ENCODE measurements around the gene ZNF391. TPM values are rescaled to one million over a fixed set of nuclear protein-coding genes. Genes with fewer than 3 reads are reported as not detected.
"Not testable (repeated sequence)": the region's sequence is repeated elsewhere in the genome, so short reads cannot be mapped to it uniquely, and the experiment has no call there.

ZNF391 gene
- 1 to 10 TPM; 3.6 to 3.8 TPM for total RNA-seq

DNA sequence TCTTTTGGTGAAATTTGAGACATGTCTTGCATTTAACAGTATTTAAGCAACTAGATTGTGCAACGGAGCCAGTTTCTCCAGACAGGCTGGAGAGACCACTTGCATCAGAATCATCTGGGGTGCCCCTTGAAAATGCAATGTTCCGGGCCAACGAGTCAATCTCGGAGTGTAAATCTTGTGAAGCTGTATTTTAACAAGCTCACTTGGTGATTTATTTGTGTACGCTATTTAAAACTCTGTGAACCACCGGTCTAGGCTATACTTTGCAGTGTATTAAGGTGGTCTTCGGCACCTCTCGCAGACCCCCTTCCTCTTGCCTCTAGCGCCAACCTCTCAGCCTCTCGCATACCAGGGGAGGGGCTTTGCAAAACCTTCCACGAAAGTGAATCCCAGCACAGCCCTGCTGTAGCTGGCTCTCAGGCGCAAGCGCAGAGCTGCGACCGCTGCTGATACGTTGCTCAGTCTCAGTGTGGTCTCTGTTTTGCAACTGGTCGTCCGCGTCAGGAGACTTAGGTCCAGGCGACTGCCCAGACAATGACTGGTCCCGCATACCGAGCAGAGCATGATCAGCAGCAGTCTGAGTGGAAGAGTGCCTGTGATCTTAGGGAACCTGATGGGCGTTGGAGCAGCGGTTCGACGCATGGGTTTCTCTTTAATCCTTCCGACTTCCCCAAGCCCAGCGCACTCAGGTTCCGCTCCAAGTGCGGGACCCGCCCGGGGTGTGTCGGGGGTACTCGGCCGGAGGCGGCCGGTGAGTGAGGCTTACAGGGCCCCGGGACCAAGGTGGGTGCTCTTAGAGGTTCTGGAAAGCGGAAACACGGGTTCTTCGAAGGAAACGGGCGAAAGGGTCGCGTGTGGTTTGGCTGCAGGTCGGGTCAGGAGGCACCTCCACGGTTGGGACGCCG, at the start of gene ZNF391:
TSS of gene ZNF391 (plus strand) at position 467 of the 905 bp plus-strand sequence. CDS start 11,612 bp downstream, outside the sequence.
- ChIA-PET POLR2A (interaction anchor here (0.6 kb wide), 1 partner anchor 305 kb away, joined by 6 read pairs; no protein-coding TSS in a partner anchor), CTCF (interaction anchor here (0.6 kb wide), 1 partner anchor 1429 kb away, joined by 3 read pairs; no protein-coding TSS in a partner anchor)

DNA sequence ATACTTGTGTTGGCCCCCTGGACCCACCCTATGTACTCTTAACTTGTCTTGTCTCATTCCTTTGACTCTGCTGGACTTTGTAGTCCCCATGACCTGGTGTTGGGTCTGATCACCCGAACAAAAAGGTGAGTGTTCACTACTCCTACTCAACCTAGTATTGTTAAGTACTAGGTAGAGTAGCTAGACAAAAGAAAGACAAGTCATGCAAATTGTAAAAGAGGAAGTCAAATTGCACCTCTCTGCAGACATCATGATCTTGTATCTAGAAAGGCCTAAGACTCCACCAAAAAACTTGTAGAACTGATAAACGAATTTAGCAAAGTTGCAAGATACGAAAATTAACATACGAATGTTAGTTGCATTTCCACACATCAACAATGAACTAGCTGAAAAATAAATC, 35.7 kb upstream of the ZNF391 start:
- POLR2A ChIA-PET: no interaction called here
- CTCF ChIA-PET: no interaction called here

DNA sequence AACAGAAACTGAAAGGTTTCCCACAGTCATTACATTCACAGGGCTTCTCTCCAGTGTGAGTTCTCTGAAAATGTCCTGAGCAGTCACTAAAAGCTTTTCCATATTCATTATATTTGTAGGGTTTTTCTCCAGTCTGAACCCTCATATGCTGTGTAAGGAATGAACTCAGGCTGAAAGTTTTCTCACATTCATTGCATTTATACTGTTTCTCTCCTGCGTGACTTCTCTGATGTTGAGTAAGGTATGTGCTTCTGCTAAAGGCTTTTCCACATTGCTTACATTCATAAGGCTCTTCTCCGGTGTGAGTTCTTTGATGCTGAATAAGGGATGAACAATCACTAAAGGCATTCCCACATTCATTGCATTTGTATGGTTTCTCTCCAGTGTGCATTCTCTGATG, 29.8 kb upstream of the ZNF391 start:
- POLR2A ChIA-PET: no interaction called here
- CTCF ChIA-PET: no interaction called here

DNA sequence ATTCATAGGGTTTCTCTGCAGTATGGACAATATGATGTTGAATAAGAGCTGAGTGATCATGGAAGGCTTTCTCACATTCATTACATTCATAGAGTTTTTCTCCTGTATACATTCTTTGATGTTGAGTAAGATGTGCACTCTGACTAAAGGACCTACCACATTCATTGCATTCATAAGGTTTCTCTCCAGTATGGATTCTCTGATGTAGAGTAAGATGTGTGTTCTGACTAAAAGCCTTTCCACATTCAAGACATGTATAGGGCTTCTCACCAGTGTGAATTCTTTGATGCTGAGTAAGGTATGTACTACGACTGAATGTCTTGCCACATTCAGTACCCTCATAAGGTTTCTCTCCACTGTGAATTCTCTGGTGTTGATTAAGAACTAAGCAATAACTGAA, 29.3 kb upstream of the ZNF391 start:
- POLR2A ChIA-PET: no interaction called here

DNA sequence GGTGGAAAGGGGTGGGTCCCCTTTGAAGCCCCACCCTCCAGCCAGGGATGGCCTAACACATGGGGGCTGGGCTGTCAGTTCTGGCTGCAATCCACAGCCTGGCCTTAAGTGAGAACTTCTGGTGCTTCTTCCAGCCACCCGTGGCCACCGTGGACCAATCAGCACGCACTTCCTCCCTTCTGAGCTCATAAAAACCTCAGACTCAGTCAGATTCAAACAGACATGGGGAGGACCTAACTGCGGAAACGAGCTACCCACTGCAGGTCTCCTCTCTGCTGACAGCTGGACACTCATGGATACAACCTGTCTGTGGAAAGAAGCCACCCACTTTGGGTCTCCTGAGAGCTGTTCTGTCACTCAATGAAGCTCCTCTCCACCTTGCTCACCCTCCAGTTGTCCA, 20.4 kb upstream of the ZNF391 start:
- ChIA-PET CTCF (no interaction called here), POLR2A (no interaction called here)

More for the DNA sequence above, 29.3 kb upstream of the ZNF391 start:
- CTCF ChIA-PET: no interaction called here

DNA sequence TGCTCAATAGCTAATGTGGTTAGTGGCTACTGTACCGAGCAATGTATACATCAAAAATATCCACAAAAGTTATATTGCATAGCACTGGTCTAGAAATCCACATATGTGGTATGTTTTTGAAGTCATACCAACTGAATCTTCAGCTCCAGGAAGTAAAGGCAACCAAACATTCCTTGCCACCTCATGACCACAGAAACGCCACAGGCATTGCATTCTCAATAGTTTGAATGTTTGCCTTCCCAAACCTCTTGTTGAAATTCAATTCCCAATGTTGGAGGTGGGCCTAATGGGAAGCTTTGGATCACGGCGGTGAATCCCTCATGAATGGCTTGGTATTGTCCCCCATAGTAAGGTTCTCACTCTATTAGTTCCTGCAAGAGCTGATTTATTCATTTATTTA, 18.2 kb upstream of the ZNF391 start:
- POLR2A ChIA-PET: no interaction called here

DNA sequence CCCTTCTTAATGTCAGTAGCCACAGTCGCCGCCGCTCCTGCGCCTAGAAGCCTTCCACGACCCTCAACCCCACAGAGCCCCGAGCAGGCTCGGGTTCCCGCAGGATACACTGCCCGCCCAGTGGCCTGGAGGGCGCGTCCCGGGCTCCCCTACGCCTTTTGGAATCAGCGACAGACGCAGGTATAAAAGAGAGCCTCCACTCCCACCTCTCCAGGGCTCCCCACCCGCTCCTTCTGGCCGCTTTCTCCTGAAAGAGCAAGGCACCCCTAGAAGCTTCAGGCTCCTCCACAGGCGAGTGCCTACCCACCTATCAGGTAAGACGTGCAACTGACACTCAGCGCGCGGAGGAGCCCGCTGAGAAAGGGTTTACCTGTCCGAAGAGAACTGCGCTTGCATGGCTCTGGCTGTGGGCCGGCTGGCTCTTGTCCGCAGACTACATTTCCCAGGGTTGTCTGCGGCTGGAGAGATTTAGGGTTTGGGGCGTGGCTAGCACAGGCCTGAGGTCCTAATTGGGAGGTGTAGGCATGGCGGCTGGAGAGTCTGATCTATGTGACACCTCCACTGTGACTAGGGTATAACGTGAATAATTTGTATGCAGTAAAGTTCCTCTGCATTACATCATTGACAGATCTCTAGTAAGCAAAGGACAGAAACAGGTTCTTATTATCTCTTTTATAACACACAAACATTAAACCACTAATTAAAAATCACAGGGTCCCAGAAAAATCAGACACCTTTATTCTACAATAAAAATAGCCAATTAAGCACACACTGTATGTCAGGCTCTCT, 13.5 kb upstream of the ZNF391 start:
- POLR2A ChIA-PET: no interaction called here

More for the DNA sequence above, 18.2 kb upstream of the ZNF391 start:
- CTCF ChIA-PET: no interaction called here

DNA sequence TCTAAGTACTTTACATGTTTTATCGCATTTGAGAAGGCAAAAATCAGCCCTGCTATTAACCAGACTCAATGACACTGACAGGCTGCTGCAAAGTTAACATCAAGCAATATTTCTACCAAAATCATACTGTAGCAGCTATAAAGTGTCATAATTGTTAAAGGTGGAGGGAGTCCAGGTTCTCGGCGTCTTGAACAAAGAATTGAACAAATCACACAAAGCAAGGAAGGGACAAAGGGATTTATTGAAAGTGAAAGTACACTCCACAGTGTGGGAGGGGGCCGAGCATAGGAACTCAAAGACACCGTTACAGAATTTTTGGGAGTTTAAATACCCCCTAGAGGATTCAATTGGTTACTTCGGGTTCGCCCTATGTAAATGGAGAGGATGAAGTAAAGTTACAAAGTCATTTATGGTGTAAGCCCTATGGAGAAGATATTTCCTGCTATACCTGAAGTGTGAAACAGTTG, 12.9 kb upstream of the ZNF391 start:
- CTCF ChIA-PET: no interaction called here
- POLR2A ChIA-PET: no interaction called here

More for the DNA sequence above, 13.5 kb upstream of the ZNF391 start:
- CTCF ChIA-PET: interaction anchor here (0.6 to 0.7 kb wide), 2 partner anchors 31 to 108 kb away, joined by 3 to 4 read pairs; no protein-coding TSS in a partner anchor

DNA sequence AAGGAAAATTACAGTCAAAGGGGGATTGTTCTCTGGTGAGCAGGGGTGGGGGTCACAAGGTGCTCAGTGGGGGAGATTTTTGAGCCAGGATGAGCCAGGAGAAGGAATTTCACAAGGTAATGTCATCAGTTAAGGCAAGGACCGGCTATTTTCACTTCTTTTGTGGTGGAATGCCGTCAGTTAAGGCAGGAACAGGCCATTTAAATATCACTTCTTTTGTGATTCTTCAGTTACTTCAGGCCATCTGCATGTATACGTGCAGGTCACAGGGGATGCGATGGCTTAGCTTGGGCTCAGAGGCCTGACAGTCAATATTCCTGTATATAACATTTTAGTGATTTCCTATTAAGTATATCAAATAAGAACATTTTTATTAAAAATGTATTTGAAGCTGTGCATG, 10.2 kb upstream of the ZNF391 start:
- CTCF ChIA-PET: not testable (repeated sequence)
- POLR2A ChIA-PET: interaction anchor here (0.6 kb wide), 1 partner anchor 511 kb away, joined by 3 read pairs; no protein-coding TSS in a partner anchor

DNA sequence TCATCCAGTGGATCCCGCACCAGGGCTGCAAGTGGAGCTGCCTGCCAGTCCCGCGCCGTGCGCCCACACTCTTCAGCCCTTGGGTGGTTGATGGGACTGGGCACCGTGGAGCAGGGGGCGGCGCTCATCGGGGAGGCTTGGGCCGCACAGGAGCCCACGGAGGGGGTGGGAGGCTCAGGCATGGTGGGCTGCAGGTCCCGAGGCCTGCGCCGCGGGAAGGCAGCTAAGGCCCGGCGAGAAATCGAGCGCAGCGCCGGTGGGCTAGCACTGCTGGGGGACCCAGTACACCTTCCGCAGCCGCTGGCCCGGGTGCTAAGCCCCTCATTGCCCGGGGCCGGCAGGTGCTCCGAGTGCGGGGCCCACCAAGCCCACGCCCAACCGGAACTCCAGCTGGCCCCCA, 7.6 kb upstream of the ZNF391 start:
- POLR2A ChIA-PET, CTCF ChIA-PET: not testable (repeated sequence)

DNA sequence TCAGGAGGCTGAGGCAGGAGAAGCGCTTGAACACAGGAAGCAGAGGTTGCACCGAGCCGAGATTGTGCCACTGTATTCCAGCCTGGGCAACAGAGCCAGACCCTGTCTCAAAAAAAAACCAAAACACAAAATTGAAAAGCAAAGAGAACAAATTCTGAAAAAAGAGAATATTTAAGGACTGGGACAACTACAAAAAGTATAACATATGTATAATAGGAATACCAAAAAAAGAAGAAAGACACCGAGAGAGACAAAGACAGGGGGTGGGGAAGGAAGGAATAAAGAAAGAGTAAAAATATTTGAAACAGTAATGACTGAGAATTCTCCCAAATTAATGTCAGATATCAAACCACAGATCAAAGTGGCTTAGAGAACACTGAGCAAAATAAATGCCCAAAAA, 5.5 kb upstream of the ZNF391 start:
- ChIA-PET CTCF (no interaction called here), POLR2A (no interaction called here)

DNA sequence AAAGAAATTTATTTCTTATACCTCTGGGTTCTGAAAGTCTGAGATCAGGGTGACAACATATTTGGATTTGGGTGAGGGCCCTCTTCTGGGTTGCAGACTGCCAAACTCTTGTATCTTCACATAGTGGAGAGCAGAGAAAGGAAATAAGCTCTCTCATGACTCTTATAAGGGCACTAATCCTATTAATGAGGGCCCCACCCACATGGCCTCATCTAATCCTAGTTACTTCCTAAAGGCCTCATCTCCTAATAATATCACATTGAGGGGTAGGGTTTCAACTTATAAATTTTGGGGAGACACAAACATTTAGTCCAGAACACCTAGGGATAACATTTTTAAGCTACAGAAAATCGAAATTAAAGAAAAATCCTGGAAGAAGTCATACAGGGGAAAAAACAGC, 5.1 kb upstream of the ZNF391 start:
- CTCF ChIA-PET: no interaction called here
- POLR2A ChIA-PET: no interaction called here

DNA sequence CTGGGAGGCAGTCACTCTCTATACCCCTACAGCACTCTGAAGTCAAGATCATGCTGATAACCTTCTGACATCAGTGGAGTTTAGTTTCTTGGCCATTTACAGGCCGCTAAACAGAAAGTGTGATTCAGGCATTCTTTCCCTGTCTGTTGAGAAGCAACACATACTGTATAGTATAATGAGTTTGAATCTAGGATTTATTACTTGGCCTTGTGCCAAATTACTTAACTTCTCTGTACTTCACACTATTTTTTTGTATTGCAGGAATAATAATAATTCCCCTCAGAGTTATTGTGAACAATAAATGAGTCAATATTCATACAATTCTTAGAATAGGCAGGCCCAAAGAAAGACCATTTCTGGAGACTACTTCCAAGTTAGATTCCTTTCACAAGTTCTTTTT, 4.1 kb downstream of the ZNF391 start:
- ChIA-PET CTCF (no interaction called here), POLR2A (no interaction called here)

DNA sequence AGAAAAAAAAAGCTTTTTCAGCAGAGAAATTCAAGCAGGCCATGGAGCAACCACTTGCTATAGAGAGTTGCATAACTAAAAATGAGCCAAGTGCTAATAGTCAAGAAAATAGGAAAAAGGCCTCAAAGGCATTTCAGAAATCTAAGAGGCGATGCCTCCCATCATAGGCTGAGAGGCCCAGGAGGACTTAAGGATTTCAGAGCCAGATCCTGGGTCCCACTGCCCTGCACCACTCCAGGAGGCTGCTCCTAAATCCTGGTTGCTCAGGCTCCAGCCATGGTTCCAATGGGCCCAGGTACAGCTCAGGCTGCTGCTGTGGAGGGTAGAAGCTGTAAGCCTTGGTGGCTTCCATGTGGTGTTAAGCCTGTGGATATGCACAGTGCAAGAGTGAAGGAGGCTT, 5.5 kb downstream of the ZNF391 start:
- POLR2A ChIA-PET: no interaction called here
- CTCF ChIA-PET: no interaction called here

DNA sequence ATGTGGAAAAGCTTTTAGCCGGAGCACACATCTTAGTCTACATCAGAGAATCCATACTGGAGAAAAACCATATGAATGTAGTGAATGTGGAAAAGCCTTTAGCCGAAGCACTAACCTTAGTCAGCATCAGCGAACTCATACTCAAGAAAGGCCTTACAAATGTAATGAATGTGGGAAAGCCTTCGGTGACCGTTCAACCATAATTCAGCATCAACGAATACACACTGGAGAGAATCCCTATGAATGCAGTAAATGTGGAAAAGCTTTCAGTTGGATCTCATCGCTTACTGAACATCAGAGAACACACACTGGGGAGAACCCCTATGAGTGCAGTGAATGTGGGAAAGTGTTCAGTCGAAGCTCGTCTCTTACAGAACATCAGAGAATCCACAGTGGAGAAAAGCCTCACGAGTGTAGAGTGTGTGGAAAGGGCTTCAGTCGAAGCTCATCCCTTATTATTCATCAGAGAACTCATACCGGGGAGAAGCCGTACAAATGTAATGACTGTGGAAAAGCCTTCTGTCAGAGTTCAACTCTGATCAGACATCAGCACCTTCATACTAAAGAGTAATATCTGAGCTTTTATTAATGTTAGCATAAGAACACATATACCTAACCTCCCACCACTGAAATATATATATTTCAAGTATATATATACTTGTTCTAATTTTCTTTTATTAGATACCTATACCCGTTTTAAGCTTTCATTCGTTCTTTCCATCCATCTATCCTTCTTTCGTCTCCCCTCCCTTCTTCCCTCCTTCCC, 12.5 kb downstream of the ZNF391 start:
- ChIA-PET POLR2A (no interaction called here), CTCF (no interaction called here)

DNA sequence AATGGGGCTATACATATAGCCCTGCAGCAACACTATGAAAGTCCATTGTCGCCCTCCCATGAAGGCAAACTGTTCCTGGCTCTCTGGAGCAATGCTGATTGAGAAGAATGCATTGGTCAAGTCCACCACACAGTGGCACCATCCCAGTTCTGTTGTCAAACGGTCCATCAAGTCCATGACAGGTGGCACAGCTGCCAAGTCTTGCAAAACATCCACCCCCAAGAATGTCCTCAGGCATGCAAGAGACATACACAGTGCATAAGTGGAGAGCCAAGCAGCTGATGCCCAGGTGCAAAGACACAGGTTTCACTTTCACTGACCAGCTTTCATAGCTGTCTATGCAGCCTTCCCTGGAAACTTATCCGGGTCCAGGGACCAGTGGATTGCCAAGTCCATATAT, 17.5 kb downstream of the ZNF391 start:
- ChIA-PET CTCF (no interaction called here), POLR2A (no interaction called here)

DNA sequence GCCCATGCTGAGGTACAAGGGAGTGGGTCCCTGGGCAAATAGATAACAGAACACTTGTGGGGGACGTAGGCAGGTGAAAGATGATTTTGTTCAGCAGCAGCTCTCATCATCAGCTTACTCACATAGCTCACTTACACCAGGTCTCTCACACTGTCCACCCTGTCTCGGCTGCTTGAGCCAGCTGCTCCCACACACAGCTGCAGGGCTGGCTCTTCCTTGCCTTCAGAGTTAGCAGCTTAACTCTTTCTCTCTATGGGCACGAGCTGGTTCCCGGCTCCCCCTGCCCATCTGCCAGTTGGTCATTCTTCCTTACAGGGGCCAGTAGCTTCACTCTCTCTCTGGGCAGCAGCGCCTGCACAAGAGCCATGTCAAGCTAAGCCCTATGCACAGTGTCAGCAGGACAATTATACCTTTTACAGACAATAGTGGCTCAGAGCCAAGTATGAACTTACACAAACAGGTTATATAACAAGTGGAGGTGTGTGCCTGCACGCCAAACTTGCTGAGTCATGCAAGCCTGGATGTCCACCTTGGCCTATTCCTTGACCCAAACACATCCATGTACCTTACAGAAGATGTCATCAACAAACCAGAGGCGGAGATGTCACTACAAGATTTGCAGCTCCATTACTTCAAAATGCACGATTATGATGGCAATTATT, 18.7 kb downstream of the ZNF391 start:
- ChIA-PET CTCF (no interaction called here), POLR2A (no interaction called here)

DNA sequence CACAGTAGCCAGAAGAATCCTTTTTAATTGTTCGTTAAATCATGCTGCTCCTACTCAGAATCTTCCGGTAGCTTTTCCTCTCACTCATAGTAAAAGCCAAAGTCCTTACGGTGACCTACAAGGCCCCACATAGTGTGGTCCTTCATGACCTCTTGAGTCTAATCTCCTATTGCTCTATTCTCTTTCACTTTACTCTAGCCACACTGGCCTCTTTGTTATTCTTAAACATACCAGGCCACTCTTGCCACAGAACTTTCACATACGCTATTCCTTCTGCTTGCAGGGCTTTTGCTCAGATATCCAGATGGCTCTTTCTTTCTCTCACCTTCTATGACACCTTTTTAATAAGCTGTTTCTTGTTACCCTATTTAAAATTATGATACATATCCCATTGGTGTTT, 25.7 kb downstream of the ZNF391 start:
- POLR2A ChIA-PET: no interaction called here
- CTCF ChIA-PET: no interaction called here

DNA sequence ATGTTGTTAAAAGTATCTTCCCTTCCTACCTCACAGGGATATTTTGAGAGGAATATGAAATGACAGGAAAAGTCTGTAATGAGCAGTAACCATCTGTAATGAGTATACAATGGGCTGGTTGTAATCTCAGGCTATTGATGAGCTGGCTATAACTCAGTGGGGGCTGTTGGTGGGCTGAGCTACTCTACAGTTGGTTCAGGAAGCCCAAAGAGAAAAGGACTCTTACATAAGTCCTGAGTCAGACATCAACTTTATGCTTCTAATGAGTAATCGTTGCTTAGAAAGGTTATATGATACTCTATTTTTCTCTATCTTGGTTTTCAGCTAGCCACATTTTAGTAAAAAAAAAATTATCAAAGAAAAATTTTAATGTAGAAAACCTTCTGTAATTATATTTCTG, 26.4 kb downstream of the ZNF391 start:
- CTCF ChIA-PET: no interaction called here
- POLR2A ChIA-PET: no interaction called here

DNA sequence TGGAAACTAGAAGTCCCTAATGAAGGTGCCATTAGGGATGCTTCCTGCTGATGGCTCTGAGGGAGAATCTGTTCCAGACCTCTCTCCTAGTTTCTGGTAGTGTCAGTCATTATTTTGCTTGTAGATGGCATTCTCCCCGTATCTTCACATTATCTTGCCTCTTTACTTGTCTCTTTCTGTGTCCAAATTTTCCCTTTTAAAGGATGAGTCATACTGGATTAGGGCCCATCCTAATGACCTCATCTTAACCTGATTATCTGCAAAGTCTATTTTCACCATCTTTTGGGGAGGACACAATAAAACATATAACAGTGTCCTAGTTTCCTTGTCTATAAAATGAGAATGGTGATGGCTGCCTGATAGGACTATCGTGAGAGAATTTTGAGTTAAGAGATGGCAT, 27.3 kb downstream of the ZNF391 start:
- POLR2A ChIA-PET: no interaction called here
- CTCF ChIA-PET: no interaction called here

Measured in activated CD8-positive, alpha-beta memory T cell treated with anti-CD3 and anti-CD28 coated beads for 36 hours (primary cell).